Ecto neural progenitor cell (in vitro differentiated cells): ENCODE data around the gene ARMC8.
"Not testable (repeated sequence)": the region's sequence is repeated elsewhere in the genome, so short reads cannot be mapped to it uniquely, and the experiment has no call there.

ENCODE experiments used
- DNase-seq: peaks from one replicate; pipeline ENCODE4 v3.0.0-alpha.2; 2018; ENCODE audit warnings: low spot score

The ARMC8 gene, protein sequence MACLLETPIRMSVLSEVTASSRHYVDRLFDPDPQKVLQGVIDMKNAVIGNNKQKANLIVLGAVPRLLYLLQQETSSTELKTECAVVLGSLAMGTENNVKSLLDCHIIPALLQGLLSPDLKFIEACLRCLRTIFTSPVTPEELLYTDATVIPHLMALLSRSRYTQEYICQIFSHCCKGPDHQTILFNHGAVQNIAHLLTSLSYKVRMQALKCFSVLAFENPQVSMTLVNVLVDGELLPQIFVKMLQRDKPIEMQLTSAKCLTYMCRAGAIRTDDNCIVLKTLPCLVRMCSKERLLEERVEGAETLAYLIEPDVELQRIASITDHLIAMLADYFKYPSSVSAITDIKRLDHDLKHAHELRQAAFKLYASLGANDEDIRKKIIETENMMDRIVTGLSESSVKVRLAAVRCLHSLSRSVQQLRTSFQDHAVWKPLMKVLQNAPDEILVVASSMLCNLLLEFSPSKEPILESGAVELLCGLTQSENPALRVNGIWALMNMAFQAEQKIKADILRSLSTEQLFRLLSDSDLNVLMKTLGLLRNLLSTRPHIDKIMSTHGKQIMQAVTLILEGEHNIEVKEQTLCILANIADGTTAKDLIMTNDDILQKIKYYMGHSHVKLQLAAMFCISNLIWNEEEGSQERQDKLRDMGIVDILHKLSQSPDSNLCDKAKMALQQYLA

DNA sequence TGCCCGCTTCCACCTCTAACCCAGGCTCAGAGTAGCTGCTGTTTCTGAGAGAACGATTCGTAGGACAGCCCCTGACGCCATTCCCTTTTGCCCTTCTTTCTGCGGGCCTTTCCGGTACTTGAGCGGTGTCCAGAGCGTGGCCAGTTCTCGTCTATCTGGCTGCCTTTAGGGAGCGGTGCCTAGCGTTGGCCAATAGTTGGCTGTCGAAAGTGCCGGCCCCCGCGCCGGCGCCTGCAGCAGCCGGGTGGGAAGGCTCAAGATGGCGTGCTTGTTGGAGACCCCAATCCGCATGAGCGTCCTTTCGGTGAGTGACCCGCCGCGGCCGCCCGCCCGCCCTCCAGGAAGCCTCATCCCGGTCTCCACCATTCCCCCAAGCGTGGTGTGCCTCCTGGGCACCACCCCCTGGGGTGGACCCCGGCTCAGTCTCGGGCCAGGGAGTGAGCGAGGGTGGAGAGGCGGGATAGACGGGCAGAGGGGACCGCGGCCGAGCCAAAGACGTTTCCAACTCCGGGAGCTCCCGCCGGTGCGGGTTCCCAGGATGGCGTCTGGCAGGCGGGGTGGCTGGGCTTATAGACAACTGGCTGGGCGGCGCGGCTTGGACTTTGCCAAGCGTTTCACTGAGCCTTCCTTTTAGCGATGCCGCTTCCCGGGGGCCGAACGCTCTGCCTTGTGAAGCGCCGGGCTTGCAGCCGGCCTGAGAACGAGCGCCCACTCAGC, at the start of gene ARMC8:
ARMC8 (plus strand) TSS at position 6 of the 717 bp plus-strand sequence; CDS start at position 260, 254 bp downstream.
- peak; percentile 88 for DNase-seq

DNA sequence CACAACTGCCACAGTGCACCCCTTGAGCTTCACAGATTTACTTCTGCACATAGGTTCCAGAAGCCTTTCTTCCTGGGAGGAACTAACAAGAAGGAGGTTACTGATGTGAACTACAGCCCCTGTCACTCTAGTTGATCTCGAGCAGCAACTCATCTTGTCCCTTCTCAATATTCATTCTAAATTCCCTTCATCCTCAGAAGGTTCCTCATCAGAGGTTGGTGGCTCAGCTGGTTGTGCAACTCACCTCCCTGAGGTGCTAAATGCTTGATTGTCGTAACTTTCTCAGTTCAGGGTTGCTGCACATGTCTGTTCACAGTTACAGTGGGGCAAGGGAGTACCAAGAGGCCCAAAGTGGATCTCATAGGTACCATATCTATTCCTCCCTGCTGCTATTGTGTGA, 49.2 kb upstream of the ARMC8 start:
- DNase-seq = no peak

DNA sequence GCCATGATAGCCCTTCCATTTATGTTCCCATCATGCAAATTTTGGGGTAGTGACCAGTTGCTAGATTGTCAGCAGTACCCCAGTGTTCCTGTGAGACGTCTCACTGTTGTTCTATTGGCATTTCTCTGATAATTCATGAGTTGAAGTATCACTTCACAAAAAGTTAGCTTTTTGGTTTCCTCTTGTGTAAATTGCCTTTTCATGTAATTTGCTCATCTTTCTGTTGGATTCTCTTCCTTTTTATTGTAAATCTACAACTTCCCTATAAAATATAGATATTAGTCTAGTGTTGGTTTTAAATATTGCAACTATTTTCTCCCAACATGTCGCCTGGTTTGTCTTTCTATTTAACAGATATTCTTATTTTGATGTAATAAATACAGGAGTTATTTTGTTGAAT, 47.4 kb upstream of the ARMC8 start:
- no peak for DNase-seq

DNA sequence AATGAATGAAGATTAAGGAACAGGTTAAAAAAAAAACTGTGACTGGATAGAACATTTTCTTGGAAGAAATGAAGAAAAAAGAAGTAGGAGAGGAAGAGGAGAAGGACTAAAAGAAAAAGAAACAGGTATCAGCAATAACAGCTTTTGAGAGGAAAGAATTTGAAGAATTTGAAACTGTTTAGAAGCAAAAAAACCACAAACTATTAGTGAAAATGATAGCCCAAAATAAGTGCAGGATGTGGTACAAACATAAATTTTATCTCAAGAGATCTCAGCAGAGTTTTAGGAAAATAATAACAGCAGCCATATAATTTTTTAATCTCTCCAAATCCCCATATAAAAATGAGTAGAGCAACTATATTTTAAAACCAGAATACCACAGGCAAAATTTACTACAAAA, 46.2 kb upstream of the ARMC8 start:
- DNase-seq = no peak

DNA sequence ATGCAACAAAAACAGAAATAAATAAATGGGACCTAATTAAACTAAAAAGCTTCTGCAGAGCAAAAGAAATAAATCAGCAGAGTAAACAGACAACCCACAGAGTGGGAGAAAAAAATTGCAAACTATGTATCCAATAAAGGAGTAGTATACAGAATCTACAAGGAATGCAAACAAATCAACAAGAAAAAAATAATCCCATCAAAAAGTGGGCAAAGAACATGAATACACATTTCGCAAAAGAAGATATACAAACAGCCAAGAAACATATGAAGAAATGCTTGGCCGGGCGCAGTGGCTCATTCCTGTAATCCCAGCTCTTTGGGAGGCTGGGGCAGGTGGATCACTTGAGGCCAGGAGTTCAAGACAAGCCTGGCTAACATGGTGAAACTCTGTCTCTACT, 44.9 kb upstream of the ARMC8 start:
- not testable (repeated sequence) for DNase-seq

DNA sequence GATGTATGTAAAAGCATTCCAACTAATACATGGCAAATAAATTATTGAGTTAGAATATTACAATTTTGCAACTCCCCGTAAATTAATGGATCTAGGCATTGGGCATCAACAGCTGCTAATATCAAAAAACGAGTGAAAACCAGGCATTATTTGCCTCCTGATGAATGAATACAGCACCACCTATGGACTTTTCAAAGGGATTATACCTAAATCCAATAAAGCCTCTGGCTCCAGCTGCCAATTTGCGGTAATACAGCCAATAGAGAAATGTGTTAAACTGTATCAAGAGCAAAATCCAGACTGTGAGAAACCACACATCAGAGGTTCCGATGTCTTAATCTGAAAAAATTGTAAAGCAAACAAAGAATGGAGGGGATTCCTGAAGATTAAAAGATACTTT, 38.6 kb upstream of the ARMC8 start:
- no peak for DNase-seq

DNA sequence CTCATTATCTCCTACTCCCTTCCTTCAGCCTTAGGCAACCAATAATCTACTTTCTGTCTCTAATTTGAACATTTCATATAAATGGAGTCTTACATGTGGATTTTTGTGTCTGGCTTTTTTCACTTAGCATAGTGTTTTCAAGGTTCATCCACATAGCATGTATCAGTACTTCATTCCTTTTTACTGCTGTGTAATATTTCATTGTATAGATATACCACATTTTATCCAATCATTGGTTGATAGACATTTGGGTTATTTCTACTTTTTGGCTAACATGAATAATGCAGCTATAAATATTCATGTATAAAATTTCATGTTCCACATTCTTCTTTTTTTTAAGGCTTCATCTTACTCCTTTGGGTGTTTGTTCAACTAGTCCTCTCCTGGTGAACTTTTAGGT, 32.6 kb upstream of the ARMC8 start:
- no peak for DNase-seq

DNA sequence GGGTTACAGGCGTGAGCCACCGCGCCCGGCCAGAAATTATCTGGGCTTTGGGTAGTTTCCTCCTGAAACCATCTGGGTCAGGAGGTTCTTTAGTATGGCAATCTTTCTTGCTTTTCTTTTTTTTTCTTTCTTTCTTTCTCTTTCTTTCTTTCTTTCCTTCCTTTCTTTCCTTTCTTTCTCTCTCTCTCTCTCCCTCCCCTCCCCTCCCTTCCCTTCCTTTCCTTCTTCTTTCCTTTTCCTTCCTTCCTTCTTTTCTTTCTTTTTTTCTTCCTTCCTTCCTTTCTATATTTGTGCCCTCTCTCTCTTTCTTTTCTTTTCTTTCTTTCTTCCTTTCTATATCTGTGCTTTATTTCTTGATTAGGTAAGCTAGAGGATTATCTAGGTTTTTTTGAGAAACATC, 29.4 kb upstream of the ARMC8 start:
- no peak for DNase-seq

DNA sequence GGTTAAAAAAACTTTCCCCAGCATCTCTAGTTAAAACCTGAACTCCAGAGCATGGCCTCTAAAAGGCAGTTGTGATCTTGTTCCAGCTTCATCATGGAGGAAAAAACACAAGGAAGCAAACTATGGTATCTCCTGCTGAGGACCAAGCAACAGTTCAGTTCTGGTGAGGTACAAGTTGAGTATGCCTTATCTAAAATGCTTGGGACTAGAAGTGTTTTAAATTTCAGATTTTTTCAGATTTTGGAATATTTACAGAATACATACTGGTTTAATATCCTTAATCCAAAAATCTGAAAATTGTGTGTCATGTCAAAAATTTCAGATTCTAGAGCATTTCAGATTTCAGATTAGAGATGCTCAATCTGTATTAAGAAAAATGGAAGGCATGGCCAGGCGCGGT, 22.0 kb upstream of the ARMC8 start:
- DNase-seq = no peak

DNA sequence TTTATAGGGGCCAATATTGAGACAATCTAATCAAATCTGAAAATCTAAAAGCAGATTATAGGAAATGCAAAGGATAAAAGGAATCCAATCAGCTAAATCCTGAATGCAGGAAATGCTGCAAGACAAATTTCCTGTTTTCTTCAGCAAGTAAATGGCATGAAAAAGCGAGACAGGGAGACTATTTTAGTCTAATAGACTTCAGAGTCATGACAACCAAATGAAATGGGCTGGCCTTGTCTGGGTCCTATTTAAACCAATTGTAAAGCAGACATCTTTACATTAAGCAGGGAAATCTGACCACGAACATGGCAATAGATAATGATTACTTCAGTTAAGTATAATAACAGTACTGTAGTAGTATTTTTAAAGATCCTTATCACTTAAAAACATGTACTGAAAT, 14.5 kb upstream of the ARMC8 start:
- no peak for DNase-seq

DNA sequence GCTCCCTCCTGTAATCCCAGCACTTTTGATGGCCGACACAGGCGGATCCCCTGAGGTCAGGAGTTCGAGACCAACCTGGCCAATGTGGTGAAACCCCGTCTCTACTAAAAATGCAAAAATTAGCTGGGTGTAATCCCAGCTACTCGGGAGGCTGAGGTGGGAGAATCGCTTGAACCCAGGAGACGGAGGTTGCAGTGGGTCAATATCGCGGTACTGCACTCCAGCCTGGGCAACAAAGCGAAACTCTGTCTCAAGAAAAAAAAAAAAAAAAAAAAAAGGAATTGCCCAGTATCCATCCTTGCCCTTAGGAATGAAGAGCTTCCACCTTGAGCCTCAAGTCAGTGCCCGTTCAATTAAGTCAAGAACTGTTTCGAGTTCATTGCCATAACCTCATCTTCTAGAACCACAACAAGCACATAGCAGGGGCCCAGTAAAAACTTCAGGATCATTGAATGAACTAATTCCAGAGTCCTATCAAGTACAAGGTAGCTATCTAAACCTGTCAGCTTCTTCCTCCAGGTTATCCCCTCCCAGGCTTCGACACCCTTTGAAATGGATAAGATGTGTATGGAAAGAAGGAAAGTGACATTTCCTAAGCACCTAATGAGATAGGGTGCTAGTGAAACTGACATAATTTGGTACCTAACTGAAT, 13.2 kb upstream of the ARMC8 start:
- DNase-seq = no peak

DNA sequence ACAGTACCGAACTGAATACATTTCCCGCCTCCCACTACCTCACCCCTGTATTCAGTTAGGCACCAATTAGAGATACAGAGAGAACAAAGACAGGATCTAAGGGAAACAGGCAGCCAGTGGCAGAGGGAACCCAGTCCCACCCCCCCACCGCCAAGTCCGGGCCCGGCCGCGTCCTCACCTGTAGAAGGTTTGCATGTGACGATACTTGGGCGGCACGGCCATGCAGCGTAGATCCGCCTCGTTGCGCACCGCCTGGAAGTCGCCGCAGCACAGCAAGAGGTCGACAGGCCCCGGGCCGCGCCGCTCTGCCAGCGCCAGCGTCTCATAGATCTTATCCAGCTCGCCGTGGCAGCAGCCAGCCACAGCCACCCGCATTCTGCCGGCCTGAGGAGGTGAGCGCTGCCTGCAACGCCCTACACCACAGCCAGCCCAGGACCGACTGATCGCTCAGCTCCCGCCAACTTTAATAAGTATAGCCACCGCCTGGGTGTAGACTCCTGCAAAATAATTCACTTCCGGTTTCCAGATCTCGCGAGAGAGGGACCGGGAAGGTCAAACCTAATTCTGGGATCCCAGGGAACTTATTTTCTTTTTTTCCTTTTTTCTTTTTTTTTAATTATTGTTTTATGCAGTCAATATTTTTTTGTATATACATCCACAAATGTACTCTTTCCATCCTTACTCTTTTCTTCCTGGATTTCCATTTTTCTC, 12.5 kb upstream of the ARMC8 start, which contains the start of gene DBR1:
DBR1 (minus strand) TSS at position 501 of the 711 bp plus-strand sequence; CDS start at position 375, 126 bp downstream.
- DNase-seq = peak; percentile 85

DNA sequence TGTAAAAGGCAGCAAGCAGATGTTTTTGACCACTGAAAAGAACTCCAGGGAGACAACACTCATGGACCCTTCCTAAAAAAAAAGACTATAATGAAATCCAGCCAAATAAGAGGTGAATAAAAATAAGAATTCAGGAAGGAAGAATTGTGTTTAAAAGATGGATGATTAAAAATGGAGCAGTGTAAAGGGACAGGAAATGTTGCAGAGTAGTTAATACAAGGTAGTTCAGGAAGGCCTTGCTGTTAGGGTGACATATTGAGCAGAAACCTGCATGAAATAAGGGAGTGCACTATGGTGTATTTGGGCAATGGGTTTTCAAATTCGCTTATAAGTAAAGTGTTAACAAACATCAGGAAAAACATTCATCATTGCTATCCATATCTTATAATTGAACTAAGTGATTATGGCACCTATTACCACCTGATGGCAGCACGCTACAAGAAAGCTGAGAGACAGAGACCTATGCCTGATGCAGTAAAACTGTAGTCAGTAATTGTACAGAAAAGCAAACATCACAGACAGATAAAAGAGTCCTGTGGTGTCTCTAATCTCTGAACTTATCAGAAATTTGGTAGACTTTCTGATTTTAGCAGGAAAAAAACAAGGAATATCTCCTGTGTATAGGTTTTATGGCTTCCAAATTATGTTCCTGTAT, 6.6 kb upstream of the ARMC8 start:
- DNase-seq = no peak

DNA sequence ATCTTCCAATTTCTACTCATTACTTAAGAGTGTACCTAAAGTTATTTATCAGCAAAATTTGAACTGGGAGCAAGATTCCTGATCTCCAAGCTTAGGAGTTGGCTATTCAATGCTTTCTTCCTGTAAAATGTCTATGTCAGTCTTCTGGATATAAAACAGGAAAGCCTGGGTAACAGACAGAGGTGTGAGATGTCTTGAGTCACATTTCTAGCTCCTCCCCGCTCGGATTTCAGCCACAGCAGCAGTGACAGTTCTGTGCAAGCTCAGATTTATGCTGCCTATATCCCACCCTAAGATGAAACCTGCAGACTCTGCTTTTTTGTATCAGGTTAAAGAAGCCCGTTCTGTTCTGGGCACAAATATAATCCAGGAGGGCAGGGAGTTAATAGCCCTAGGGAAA, 2.1 kb upstream of the ARMC8 start:
- DNase-seq = no peak

DNA sequence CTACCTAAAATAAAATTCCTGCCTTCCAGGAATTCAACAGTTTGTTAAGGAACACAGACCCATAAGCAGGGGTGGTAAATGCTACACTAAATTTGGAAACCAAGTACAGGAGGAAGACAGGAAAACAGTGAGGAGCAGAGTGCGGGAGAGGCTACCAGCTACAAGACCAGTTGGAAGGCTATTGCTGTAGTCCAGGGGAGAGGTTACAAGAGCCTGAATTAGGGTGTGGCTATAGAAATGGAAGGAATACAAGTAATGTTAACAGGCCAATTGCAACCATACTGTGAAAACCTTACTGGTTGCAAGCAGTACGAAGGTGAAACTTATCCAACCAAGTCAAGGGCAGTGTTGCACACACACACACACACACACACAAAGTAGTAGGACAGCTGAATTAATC, 880 bp upstream of the ARMC8 start:
- DNase-seq = no peak

DNA sequence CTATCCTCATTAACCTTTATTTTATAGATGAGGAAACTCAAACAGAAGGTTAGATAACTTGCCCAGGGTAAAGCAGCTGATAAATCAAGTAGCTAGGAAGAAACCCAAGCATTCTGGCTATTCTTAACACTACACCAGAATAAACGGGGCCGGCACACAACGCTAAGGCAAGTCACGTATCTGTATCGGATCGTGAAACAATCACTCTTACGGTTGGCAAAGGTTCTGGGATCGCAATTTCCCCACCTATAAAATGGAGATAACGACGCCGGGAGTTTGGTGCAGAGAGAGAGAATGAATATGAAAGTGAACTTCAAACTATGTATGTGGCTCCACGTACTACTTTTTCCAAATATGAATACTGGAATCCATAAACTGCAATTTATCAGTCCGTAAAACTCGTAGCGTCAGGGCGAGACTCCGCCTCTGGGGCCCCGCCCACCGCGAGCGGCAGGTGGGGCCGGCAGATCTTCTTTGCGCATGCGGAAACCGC, 252 bp upstream of the ARMC8 start:
- DNase-seq = peak; percentile 92

DNA sequence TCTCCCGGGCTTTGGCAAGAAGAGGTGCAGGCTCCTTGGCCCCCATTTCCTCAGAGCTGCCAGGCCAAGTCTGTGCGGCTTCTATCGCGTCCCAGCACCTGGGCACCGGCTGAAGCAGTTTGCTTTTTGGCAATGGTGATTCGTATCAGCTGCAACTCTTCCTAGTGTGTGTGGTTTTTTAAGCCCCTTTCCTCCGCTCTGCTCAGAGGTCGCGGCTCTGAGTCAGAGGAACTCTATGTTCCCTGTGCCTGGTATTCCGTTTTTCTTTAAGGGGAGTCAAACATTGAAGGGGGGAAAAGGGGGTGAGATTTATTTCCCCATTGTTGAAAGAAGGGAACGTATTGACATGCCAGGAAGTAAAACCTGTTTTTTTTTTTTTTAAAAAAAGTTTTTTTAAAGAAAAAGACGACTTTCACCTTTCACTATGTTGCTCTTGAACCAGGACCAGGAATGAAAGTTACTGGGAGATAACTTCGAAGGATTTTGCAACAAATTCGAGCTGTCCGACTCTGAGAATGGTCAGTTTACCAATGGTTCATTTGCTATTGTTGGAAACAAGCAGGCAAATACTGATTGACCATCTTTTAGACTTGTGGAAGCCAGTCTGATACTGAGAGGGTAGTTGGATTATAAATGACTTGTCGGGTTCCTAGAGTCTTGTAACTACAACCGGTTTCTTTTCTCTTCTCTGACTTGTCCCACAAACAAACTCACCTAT, 1.1 kb downstream of the ARMC8 start:
- DNase-seq = no peak

DNA sequence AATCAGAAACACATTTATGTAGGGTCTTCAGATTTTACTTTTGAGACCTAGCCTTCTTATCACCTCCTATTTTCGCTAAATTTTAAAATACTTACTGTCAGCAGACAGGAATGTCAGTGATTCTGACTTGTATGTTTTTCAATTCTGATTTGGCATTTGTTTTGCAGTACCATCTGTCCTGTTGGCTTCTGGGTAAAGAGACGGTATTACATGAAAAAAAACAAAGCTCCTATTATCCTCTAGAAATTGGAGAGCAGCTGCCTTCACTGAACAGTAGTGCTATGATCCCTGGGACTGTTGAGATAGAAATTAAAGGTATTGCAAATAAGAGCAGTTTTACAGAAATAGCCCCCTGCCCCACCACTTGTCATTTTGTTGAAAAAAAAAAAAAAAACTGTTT, 8.4 kb downstream of the ARMC8 start:
- DNase-seq = no peak

DNA sequence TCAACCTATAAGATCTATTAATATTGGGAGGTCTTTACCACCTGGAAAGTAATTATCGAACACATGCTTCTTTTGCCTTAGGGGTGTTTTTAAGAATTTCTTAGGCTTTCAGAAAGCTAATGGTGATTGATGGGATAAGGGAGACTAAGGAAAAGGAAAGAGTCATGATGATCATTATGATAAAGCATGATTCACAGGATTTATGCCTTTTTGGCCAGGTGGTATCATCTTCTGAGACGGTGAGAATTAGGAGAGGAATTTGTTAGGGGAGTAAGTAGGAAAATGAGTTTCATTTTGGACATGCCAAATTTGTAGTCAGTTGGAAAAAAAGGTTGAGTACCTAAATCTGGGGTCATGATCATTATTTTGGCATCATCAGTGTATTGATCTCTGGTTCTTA, 8.9 kb downstream of the ARMC8 start:
- DNase-seq = no peak

DNA sequence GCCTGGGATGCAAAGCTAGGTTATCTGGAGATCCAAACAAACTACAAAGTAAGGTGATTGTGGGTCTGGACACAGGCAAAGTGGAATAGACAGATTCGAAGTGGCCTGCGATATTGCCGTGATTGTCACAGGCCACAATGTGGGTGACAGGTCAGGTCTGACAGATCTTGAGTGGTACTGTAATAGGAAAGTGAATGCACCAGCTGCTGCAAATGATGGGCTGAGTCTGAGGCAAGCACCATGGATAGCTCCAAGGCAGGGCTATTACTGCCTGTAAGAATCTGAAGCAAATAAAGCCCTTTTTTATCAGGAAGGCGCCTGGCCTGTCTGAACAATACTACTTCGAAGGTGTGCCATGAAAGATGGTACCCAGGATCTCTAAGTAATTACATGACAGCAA, 10.0 kb downstream of the ARMC8 start:
- DNase-seq = no peak
